Neural crest cell (in vitro differentiated cells): Measurements from ENCODE around the gene PRKN. TPM values are rescaled to one million over a fixed set of nuclear protein-coding genes. Genes with fewer than 3 reads are reported as not detected.

Experiments
- DNase-seq: peaks from one replicate; pipeline ENCODE4 v3.0.0; 2021; ENCODE audit warnings: low read depth, mixed read lengths, low spot score
- H3K27ac Mint-ChIP-seq: one replicate; pipeline ENCODE4 v1.8.0; 2021; ENCODE audit warnings: mild to moderate bottlenecking, mixed read lengths; ENCODE audit not compliant: unreplicated experiment
- H3K27me3 Mint-ChIP-seq: 2 replicates; pipeline ENCODE4 v1.8.0; 2021; ENCODE audit warnings: low read depth, mild to moderate bottlenecking, mixed read lengths
- H3K36me3 Mint-ChIP-seq: 2 replicates; pipeline ENCODE4 v1.8.0; 2021; ENCODE audit warnings: low read depth, mild to moderate bottlenecking, mixed read lengths
- H3K4me1 Mint-ChIP-seq: 2 replicates; pipeline ENCODE4 v1.8.0; 2021; ENCODE audit warnings: mixed read lengths
- H3K4me3 Mint-ChIP-seq: one replicate; pipeline ENCODE4 v1.8.0; 2021; ENCODE audit warnings: mild to moderate bottlenecking, mixed read lengths
- H3K9me3 Mint-ChIP-seq: 2 replicates; pipeline ENCODE4 v1.8.0; 2021; ENCODE audit warnings: mixed read lengths
- CTCF ChIP-seq: fragments of 200-600 bp; sonication (generic); conservative IDR thresholded peaks from 2 replicates; pipeline ENCODE4 v1.5.0; 2021; ENCODE audit warnings: antibody characterized with exemption, mild to moderate bottlenecking
- total RNA-seq: library from RNA; stranded (reverse); gene quantifications from 2 replicates; pipeline ENCODE4 v1.2.1, GENCODE V29; 2021

The PRKN gene
- total RNA-seq, 1 donor from 2014 or later = 3.2 TPM

GRCh38 chr6:161511447-161512095 lies 1216.0 kb downstream of the PRKN start:
- TF ChIP-seq CTCF = no peak
- Mint-ChIP-seq H3K36me3 (peaks cover 3% of the 10 kb centered on the region), H3K9me3 (no peaks in the 10 kb centered on the region), H3K4me1 (peaks cover 15% of the 10 kb centered on the region), H3K27me3 (peaks cover 41% of the 10 kb centered on the region), H3K4me3 (no peak overlapping the region), H3K27ac (no peak overlapping the region)
- no peak for DNase-seq

DNA sequence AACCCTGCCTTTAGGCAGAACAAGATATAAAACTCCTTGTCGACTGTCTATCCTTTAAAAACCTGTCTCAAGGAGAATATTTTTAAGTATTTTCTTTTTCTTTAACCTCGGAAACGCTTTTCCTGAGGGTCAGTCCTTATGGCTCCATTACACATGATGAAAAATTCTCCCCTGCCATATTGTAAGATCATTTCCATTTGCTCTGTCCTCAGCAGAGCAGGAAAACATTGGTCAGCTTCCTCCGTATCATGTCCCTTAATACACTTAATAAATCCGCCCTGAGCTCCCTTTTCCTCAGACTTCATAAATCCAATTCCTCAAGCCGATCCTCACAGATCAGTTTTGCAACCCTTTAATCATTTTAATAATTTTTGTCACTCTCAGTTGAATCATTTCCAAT lies 1219.2 kb downstream of the PRKN start:
- Mint-ChIP-seq H3K9me3 (no peaks in the 10 kb centered on the region), H3K27me3 (peaks cover 28% of the 10 kb centered on the region), H3K4me1 (peaks cover 15% of the 10 kb centered on the region), H3K27ac (no peak overlapping the region), H3K36me3 (peaks cover 3% of the 10 kb centered on the region), H3K4me3 (no peak overlapping the region)
- TF ChIP-seq CTCF = no peak
- no peak for DNase-seq

GRCh38 chr6:161507375-161507774 lies 1220.2 kb downstream of the PRKN start:
- H3K4me1 Mint-ChIP-seq = peaks cover 12% of the 10 kb centered on the region
- H3K36me3 Mint-ChIP-seq = peaks cover 3% of the 10 kb centered on the region
- no peak for DNase-seq
- no peak overlapping the region for H3K4me3 Mint-ChIP-seq
- no peaks in the 10 kb centered on the region for H3K9me3 Mint-ChIP-seq
- H3K27me3 Mint-ChIP-seq = peaks cover 30% of the 10 kb centered on the region
- no peak overlapping the region for H3K27ac Mint-ChIP-seq
- TF ChIP-seq CTCF = no peak

DNA sequence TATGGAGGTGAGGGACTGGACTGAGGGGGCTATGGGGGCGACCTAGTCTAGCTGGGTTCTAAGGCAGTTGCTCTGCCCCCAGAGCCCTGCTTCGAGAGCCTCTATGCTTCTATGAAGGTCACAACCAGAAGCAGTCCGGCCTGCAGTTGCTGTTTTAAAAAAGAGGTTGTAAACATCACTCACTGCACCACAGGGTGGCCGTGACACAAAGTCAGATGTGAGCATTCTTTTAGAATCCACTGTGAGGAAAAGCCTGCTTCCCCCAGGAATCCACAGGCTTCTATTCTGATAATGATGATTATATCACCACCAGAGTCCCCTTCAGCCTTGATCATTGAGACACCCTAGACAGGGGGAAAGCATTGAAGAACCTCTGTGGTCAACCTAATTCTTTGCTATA lies 1224.0 kb downstream of the PRKN start:
- H3K36me3 Mint-ChIP-seq = peaks cover 3% of the 10 kb centered on the region
- H3K27ac Mint-ChIP-seq = no peak overlapping the region
- H3K9me3 Mint-ChIP-seq = no peaks in the 10 kb centered on the region
- no peaks in the 10 kb centered on the region for H3K4me1 Mint-ChIP-seq
- H3K4me3 Mint-ChIP-seq = no peak overlapping the region
- DNase-seq = no peak
- peaks cover 18% of the 10 kb centered on the region for H3K27me3 Mint-ChIP-seq
- no peak for TF ChIP-seq CTCF

GRCh38 chr6:161498881-161499280 lies 1228.7 kb downstream of the PRKN start:
- Mint-ChIP-seq H3K27ac (no peak overlapping the region), H3K9me3 (no peaks in the 10 kb centered on the region), H3K4me3 (no peak overlapping the region), H3K4me1 (no peaks in the 10 kb centered on the region), H3K36me3 (no peaks in the 10 kb centered on the region), H3K27me3 (peaks cover 7% of the 10 kb centered on the region)
- no peak for TF ChIP-seq CTCF
- DNase-seq = no peak
